ENCODE data around the gene SVEP1.

The SVEP1 gene

DNA sequence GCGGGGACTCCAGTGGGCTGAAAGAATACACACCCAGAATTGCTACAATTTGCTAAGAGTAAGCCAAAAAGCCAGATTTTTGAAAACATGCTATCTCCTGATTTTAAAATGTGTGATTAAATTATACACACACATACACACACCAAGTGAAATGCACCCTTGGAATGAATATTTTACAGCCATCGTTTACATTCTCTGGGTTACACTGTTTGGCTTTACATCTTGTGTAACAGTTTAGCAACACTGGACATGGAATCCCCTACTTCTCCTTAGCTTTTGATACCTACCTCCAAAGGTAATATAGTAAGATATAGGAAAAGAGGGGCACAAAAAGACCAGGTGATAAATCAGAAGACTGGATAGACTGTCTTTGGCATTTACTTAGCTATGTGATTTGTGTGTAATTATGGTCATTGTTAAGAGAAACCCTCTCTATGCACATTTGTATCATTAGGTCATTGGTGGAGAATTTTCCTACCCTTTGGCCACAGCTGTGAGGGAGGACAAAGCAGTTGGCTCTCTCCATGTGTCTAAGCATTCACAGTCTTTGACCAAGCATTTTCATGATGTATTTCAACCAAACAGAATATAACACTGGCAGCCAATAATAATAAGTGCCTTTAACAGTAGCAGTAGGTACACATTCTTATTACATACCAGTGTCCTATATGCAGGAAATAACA is 7.6 kb downstream of the SVEP1 start:
- TF ChIP-seq, protein P1, sequence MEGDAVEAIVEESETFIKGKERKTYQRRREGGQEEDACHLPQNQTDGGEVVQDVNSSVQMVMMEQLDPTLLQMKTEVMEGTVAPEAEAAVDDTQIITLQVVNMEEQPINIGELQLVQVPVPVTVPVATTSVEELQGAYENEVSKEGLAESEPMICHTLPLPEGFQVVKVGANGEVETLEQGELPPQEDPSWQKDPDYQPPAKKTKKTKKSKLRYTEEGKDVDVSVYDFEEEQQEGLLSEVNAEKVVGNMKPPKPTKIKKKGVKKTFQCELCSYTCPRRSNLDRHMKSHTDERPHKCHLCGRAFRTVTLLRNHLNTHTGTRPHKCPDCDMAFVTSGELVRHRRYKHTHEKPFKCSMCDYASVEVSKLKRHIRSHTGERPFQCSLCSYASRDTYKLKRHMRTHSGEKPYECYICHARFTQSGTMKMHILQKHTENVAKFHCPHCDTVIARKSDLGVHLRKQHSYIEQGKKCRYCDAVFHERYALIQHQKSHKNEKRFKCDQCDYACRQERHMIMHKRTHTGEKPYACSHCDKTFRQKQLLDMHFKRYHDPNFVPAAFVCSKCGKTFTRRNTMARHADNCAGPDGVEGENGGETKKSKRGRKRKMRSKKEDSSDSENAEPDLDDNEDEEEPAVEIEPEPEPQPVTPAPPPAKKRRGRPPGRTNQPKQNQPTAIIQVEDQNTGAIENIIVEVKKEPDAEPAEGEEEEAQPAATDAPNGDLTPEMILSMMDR (IDR thresholded peaks at IDR 0.05; ENCODE audit: control extremely low read depth, extremely low read depth, low read depth, missing control alignments): no peak
- no peak for DNase-seq (ENCODE audit: extremely low spot score)
- ChIA-PET POLR2A (no interaction called here), CTCF (interaction anchor here (0.9 kb wide), 1 partner anchor 25 kb away, joined by 3 read pairs; no protein-coding TSS in a partner anchor)

DNA sequence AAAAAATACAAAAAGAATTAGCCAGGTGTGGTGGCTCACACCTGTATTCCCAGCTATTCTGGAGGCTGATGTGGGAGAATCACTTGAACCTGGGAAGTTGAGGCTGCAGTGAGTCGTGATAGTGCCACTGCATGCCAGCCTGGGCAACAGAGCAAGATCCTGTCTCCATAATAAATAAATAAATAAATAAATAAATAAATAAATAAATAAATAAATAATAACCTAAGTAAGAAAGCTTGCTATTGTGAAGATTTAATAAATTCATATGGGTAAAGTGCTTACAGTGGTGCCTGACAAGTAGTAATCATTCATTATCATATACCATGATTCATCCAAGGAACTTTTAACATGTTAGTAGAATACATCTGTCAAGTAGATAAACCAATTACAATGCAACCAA is 13.4 kb downstream of the SVEP1 start:
- no peak for DNase-seq (ENCODE audit: extremely low spot score)
- TF ChIP-seq, protein P1 (IDR thresholded peaks at IDR 0.05; ENCODE audit: control extremely low read depth, extremely low read depth, low read depth, missing control alignments): no peak
- ChIA-PET POLR2A (no interaction called here), CTCF (no interaction called here)

DNA sequence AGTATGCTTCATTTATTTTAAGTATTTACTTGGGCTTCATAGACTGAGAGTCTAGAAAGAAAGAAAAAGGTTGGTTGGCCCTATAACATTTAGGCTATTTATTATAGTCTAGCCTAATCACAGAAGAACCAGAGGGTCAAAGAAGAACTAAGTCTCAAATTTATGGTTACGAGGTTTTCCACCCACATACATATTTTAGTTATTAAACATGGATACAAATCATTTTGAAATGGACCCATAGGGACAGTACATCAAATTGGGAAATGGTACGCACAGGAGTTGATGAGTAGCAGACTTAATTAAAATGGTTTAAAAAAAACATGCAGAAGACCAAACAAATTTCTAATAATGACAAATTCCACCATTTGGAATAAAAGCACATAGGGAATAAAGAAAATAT is 17.7 kb downstream of the SVEP1 start:
- no peak for DNase-seq (ENCODE audit: extremely low spot score)
- ChIA-PET CTCF (no interaction called here), POLR2A (no interaction called here)
- TF ChIP-seq, protein P1 (IDR thresholded peaks at IDR 0.05; ENCODE audit: control extremely low read depth, extremely low read depth, low read depth, missing control alignments): no peak

DNA sequence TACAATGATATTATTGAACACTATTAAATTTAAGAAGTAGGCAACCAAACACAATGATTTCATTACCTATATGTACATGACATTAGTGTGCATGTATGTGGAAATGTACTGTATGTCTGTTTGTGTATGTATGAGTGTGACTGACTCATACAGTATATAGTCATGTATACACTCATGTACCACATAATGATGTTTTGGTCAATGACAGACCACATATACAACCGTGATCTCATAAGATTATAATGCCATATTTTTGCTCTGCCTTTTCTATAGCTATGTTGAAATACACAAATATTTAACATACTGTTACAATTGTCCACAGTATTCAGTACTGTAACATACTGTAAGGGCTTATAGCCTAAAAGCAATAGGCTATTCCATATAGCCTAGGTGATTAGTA is 19.7 kb downstream of the SVEP1 start:
- no peak for DNase-seq (ENCODE audit: extremely low spot score)
- TF ChIP-seq, protein P1 (IDR thresholded peaks at IDR 0.05; ENCODE audit: control extremely low read depth, extremely low read depth, low read depth, missing control alignments): no peak
- ChIA-PET POLR2A (no interaction called here), CTCF (no interaction called here)

DNA sequence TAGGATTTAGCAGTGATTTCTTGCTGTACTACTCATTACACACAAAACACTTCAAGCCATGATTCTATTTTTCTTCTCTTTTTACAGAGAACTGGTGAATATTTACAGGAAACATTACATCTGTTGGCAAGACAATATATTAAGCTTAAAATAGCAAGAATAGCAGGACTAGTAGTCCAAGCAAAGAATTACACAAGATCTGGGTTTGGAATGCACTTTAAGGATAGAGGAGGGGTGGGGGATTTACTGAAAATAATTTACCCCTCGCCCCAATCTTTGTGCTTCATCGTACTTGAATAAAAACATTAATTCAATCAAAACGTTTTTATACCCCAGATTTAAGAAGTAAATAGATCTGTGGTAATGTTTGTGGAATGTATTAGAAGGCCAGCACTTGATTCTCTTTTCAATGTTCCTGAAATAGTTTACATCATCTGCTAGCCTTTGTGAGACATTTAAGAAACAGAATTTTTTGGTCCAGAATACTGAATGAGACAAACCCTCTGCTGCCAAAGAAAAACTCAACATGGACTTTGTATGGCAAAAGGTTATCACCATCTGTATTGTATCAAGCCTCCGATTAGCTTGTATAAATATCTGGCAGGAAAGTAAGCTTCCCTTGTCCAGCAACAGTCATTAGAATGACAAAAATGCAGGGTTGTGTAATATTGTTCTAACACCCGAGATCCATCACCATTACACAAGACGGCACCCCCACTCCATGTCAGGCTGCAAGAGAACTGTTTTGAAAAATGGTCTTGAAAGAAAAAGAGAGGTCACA is 23.8 kb downstream of the SVEP1 start:
- ChIA-PET POLR2A (no interaction called here), CTCF (no interaction called here)
- DNase-seq (ENCODE audit: extremely low spot score): no peak
- TF ChIP-seq, protein P1 (IDR thresholded peaks at IDR 0.05; ENCODE audit: control extremely low read depth, extremely low read depth, low read depth, missing control alignments): no peak

DNA sequence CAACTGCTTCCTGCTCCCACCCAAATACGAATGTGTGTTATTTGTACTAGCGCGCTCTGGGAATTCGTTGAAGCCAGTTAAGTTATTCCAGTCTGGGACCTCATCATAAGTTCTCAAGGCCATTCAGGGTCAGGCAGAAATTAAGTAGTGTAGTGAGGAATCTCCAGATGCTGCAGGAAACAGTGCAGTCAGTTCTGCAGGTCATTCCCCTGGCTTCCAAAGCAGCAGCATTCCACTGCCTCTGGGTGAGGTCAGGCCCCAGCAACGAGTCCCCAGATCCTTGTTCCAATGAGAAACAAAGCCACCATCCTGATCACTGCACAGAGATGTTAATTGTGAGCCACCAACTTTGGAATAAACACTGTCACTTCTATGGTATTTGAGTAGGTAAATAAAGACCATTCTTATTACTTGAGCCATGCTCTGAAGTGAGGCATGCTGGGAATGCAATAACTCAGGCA is 33.1 kb downstream of the SVEP1 start:
- ChIA-PET CTCF (no interaction called here), POLR2A (no interaction called here)
- TF ChIP-seq, protein P1 (IDR thresholded peaks at IDR 0.05; ENCODE audit: control extremely low read depth, extremely low read depth, low read depth, missing control alignments): no peak
- DNase-seq (ENCODE audit: extremely low spot score): no peak
